SU-DHL-6 (cell line): Measurements from ENCODE around the gene GOLGA6L7.

Experiments used
- CTCF ChIP-seq: fragments of 200-600 bp; sonication (generic); IDR thresholded peaks from one replicate; pipeline ENCODE4 v1.5.1; 2017; ENCODE audit warnings: antibody characterized with exemption, mild to moderate bottlenecking, low read length, moderate library complexity; ENCODE audit not compliant: insufficient read depth, poor library complexity, severe bottlenecking
- EZH2phosphoT487 ChIP-seq: fragments of 200-600 bp; sonication (generic), shearing (Covaris generic); conservative IDR thresholded peaks from 2 replicates; pipeline ENCODE4 v1.6.1; 2018; ENCODE audit warnings: mild to moderate bottlenecking, antibody characterized with exemption, low read length, moderate library complexity, mixed read lengths

- TF ChIP-seq CTCF = no peak
- TF ChIP-seq EZH2phosphoT487 = no peak
Measured at GRCh38 chr15:28880680-28881079, 32.2 kb upstream of the GOLGA6L7 start.
